ENCODE measurements around the gene PC.
A peak's percentile ranks its signal among the peaks of the same experiment; 100 is the strongest.

Gene PC

GRCh38 chr11:66856496-66857233 lies 101.5 kb downstream of the PC start, which contains the start of gene LRFN4:
TSS of gene LRFN4 (plus strand) at chr11:66857064. CDS start at chr11:66857745, 681 bp downstream.
- peaks cover 9 to 39% (median 35%) of the 10 kb centered on the region in 11 experiments; a peak in 21 of 22 replicates for H3K36me3 ChIP-seq
- H4K20me1 ChIP-seq, result peaks cover 13 to 43% (median 40%) of the 10 kb centered on the region in 11 experiments; a peak in 21 of 22 replicates
- no peak for TF ChIP-seq Cebpa-rat (IDR thresholded peaks at IDR 0.05)
- H3K4me3 ChIP-seq, result peak within 1 kb of the TSS; percentile 80 to 98 (median 91)
- peak within 1 kb of the TSS; percentile 75 to 100 (median 99) for H3K27ac ChIP-seq
- no peaks in the 10 kb centered on the region for H3K9me3 ChIP-seq (replicated peaks in 1 of 11)
- H3K27me3 ChIP-seq, result no peaks in the 10 kb centered on the region
- H3K9ac ChIP-seq, result peak within 1 kb of the TSS; percentile 89 to 100 (median 98)
- peak within 1 kb of the TSS; percentile 86 to 100 (median 98) for H3K4me2 ChIP-seq
- peaks cover 67 to 84% (median 76%) of the 10 kb centered on the region in 10 experiments for H3K4me1 ChIP-seq

- no peaks in the 10 kb centered on the region for H3K27me3 ChIP-seq
- peaks cover 75 to 85% (median 80%) of the 10 kb centered on the region in 10 experiments for H3K4me1 ChIP-seq
- H3K4me3 ChIP-seq, result peak overlapping the region; percentile 80 to 98 (median 91)
- H3K36me3 ChIP-seq, result peaks cover 9 to 34% (median 32%) of the 10 kb centered on the region in 11 experiments; a peak in 21 of 22 replicates
- H3K4me2 ChIP-seq, result peak overlapping the region; percentile 86 to 100 (median 98)
- peak overlapping the region; percentile 89 to 100 (median 98) for H3K9ac ChIP-seq
- no peaks in the 10 kb centered on the region for H3K9me3 ChIP-seq (replicated peaks in 1 of 11)
- H3K27ac ChIP-seq, result peak overlapping the region; percentile 75 to 100 (median 99)
- peak in 7 of 11 experiments; percentile 29 to 78 (median 68); a peak in 10 of 22 replicates for TF ChIP-seq Cebpa-rat (IDR thresholded peaks at IDR 0.05)
- H4K20me1 ChIP-seq, result peaks cover 9 to 36% (median 34%) of the 10 kb centered on the region in 11 experiments; a peak in 21 of 22 replicates
Measured at GRCh38 chr11:66855574-66856495, 102.3 kb downstream of the PC start.

GRCh38 chr11:66854729-66855211 lies 103.4 kb downstream of the PC start:
- Histone ChIP-seq H3K9ac (peak overlapping the region in 9 of 11 experiments; percentile 89 to 100 (median 99); a peak in 16 of 22 replicates), H3K36me3 (peaks cover 18 to 31% (median 22%) of the 10 kb centered on the region in 11 experiments), H3K9me3 (replicated peaks in 1 of 11) (no peaks in the 10 kb centered on the region), H3K27me3 (no peaks in the 10 kb centered on the region), H4K20me1 (peaks cover 0 to 25% (median 24%) of the 10 kb centered on the region in 11 experiments; a peak in 21 of 22 replicates), H3K4me3 (peak overlapping the region in 1 of 10 experiments; percentile 16; a peak in 1 of 20 replicates), H3K27ac (peak overlapping the region in 10 of 11 experiments; percentile 75 to 100 (median 99); a peak in 19 of 22 replicates), H3K4me2 (peak overlapping the region; percentile 82 to 100 (median 96)), H3K4me1 (peaks cover 70 to 80% (median 74%) of the 10 kb centered on the region in 10 experiments)
- TF ChIP-seq Cebpa-rat (IDR thresholded peaks at IDR 0.05), result no peak

- Histone ChIP-seq H3K4me3 (no peak overlapping the region), H3K27ac (peak overlapping the region in 8 of 11 experiments; percentile 96 to 100 (median 99); a peak in 17 of 22 replicates), H3K27me3 (no peaks in the 10 kb centered on the region), H3K9ac (peak overlapping the region in 8 of 11 experiments; percentile 94 to 100 (median 99); a peak in 15 of 22 replicates), H3K9me3 (replicated peaks in 1 of 11) (no peaks in the 10 kb centered on the region), H4K20me1 (peaks cover 0 to 20% (median 19%) of the 10 kb centered on the region in 11 experiments; a peak in 21 of 22 replicates), H3K4me2 (peak overlapping the region; percentile 82 to 100 (median 96); a peak in 19 of 22 replicates), H3K4me1 (peaks cover 65 to 75% (median 69%) of the 10 kb centered on the region in 10 experiments), H3K36me3 (peaks cover 14 to 31% (median 18%) of the 10 kb centered on the region in 11 experiments)
- TF ChIP-seq Cebpa-rat (IDR thresholded peaks at IDR 0.05), result no peak
Measured at GRCh38 chr11:66854231-66854661, 103.9 kb downstream of the PC start.

- H3K9ac ChIP-seq, result peak overlapping the region in 6 of 11 experiments; percentile 29 to 99 (median 70); a peak in 10 of 22 replicates
- no peak overlapping the region for H3K4me3 ChIP-seq
- H3K4me1 ChIP-seq, result peaks cover 58 to 68% (median 62%) of the 10 kb centered on the region in 10 experiments
- peak overlapping the region in 9 of 11 experiments; percentile 6 to 100 (median 99); a peak in 17 of 22 replicates for H3K27ac ChIP-seq
- H3K4me2 ChIP-seq, result peak overlapping the region; percentile 10 to 99 (median 90); a peak in 17 of 22 replicates
- peaks cover 0 to 13% (median 11%) of the 10 kb centered on the region in 11 experiments; a peak in 19 of 22 replicates for H4K20me1 ChIP-seq
- no peaks in the 10 kb centered on the region for H3K9me3 ChIP-seq (replicated peaks in 1 of 11)
- H3K36me3 ChIP-seq, result peaks cover 7 to 31% (median 18%) of the 10 kb centered on the region in 11 experiments
- H3K27me3 ChIP-seq, result no peaks in the 10 kb centered on the region
- no peak for TF ChIP-seq Cebpa-rat (IDR thresholded peaks at IDR 0.05)
Measured at GRCh38 chr11:66853242-66854229, 104.6 kb downstream of the PC start.

GRCh38 chr11:66852466-66853241 lies 105.5 kb downstream of the PC start:
- peak overlapping the region; percentile 45 to 99 (median 70) for H3K4me2 ChIP-seq
- H3K27ac ChIP-seq, result peak overlapping the region in 9 of 11 experiments; percentile 53 to 100 (median 99); a peak in 18 of 22 replicates
- H3K27me3 ChIP-seq, result no peaks in the 10 kb centered on the region
- peaks cover 0 to 4% (median 3%) of the 10 kb centered on the region in 11 experiments; a peak in 15 of 22 replicates for H4K20me1 ChIP-seq
- peaks cover 49 to 59% (median 54%) of the 10 kb centered on the region in 10 experiments for H3K4me1 ChIP-seq
- no peak for TF ChIP-seq Cebpa-rat (IDR thresholded peaks at IDR 0.05)
- H3K9ac ChIP-seq, result peak overlapping the region in 6 of 11 experiments; percentile 50 to 99 (median 71); a peak in 11 of 22 replicates
- peaks cover 8 to 31% (median 19%) of the 10 kb centered on the region in 11 experiments for H3K36me3 ChIP-seq
- no peak overlapping the region for H3K4me3 ChIP-seq
- no peaks in the 10 kb centered on the region for H3K9me3 ChIP-seq (replicated peaks in 1 of 11)
